OCI-LY1 (cell line): ENCODE data around the gene SLC38A2.

Source experiments
- H2AFZ ChIP-seq: fragments of 200-600 bp; sonication (generic), shearing (Covaris generic); 2 replicates; pipeline ENCODE4 v1.6.0; 2014; ENCODE audit warnings: antibody characterized with exemption, mild to moderate bottlenecking, low read length
- H3F3A ChIP-seq: fragments of 200-600 bp; sonication (generic), shearing (Covaris generic); 2 replicates; pipeline ENCODE4 v1.6.0; 2014; ENCODE audit warnings: mild to moderate bottlenecking, antibody characterized with exemption, low read length, moderate library complexity; ENCODE audit not compliant: insufficient read depth
- H3K27ac ChIP-seq: fragments of 200-600 bp; sonication (generic); 2 replicates; pipeline ENCODE4 v1.5.1; 2014; ENCODE audit warnings: low read length, mixed run types, mild to moderate bottlenecking, low read depth; ENCODE audit not compliant: poor library complexity, severe bottlenecking
- H3K27me3 ChIP-seq: fragments of 200-600 bp; sonication (generic); 2 replicates; pipeline ENCODE4 v1.6.0; 2014; ENCODE audit warnings: antibody characterized with exemption, mild to moderate bottlenecking, low read length, moderate library complexity; ENCODE audit not compliant: insufficient read depth
- H3K36me3 ChIP-seq: fragments of 200-600 bp; sonication (generic); 2 replicates; pipeline ENCODE4 v1.6.1; 2014; ENCODE audit warnings: mild to moderate bottlenecking, antibody characterized with exemption, low read length, moderate library complexity, mixed read lengths; ENCODE audit not compliant: insufficient read depth
- H3K4me1 ChIP-seq: fragments of 200-600 bp; sonication (generic); 2 replicates; pipeline ENCODE4 v1.5.1; 2014; ENCODE audit warnings: mild to moderate bottlenecking, low read length, moderate library complexity; ENCODE audit not compliant: insufficient read depth, severe bottlenecking
- H3K4me2 ChIP-seq: fragments of 200-600 bp; sonication (generic), shearing (Covaris generic); 2 replicates; pipeline ENCODE4 v1.6.1; 2014; ENCODE audit warnings: low read length
- H3K4me3 ChIP-seq: fragments of 200-600 bp; sonication (generic); 2 replicates; pipeline ENCODE4 v1.5.1; 2014; ENCODE audit warnings: low read length, low read depth, mild to moderate bottlenecking, mixed read lengths; ENCODE audit not compliant: poor library complexity, severe bottlenecking
- H3K79me2 ChIP-seq: fragments of 200-600 bp; shearing (Covaris generic); 2 replicates; pipeline ENCODE4 v1.6.1; 2016; ENCODE audit warnings: mixed run types, low read length, mixed read lengths; ENCODE audit not compliant: insufficient read depth
- H3K9ac ChIP-seq: fragments of 200-600 bp; sonication (generic), shearing (Covaris generic); 2 replicates; pipeline ENCODE4 v1.6.1; 2014; ENCODE audit warnings: mild to moderate bottlenecking, low read length, mixed read lengths
- H3K9me2 ChIP-seq: fragments of 200-600 bp; sonication (generic), shearing (Covaris generic); 2 replicates; pipeline ENCODE4 v1.6.1; 2014; ENCODE audit warnings: low read depth, mild to moderate bottlenecking, low read length, mixed read lengths
- H3K9me3 ChIP-seq: fragments of 200-600 bp; shearing (Covaris generic); 2 replicates; pipeline ENCODE4 v1.6.1; 2014; ENCODE audit warnings: low read length, mixed read lengths
- H4K20me1 ChIP-seq: fragments of 200-600 bp; sonication (generic), shearing (Covaris generic); 2 replicates; pipeline ENCODE4 v1.6.0; 2016; ENCODE audit warnings: mild to moderate bottlenecking, low read length; ENCODE audit not compliant: insufficient read depth
- CTCF ChIP-seq: fragments of 200-600 bp; sonication (generic), shearing (Covaris generic); IDR thresholded peaks from 2 replicates; pipeline ENCODE4 v1.5.1; 2017; ENCODE audit warnings: mild to moderate bottlenecking, antibody characterized with exemption, low read length, moderate library complexity, mixed read lengths
- EZH2 ChIP-seq: fragments of 200-600 bp; sonication (generic), shearing (Covaris generic); IDR thresholded peaks from 2 replicates; pipeline ENCODE4 v1.8.0; 2017; ENCODE audit warnings: borderline replicate concordance, mixed run types, mild to moderate bottlenecking, antibody characterized with exemption, low read length, moderate library complexity, mixed read lengths

Gene SLC38A2

GRCh38 chr12:46404733-46405132 lies 32.2 kb upstream of the SLC38A2 start:
- no peak overlapping the region for H3K4me2 ChIP-seq
- no peak overlapping the region for H3K27ac ChIP-seq
- no peaks in the 10 kb centered on the region for H3K79me2 ChIP-seq
- H3K4me3 ChIP-seq = no peak overlapping the region
- TF ChIP-seq EZH2 (no peak), CTCF (no peak)
- no peaks in the 10 kb centered on the region for H4K20me1 ChIP-seq
- H3K27me3 ChIP-seq = no peaks in the 10 kb centered on the region
- no peaks in the 10 kb centered on the region for H3K9me2 ChIP-seq
- H3F3A ChIP-seq = no peaks in the 10 kb centered on the region
- H3K9ac ChIP-seq = no peak overlapping the region
- no peaks in the 10 kb centered on the region for H3K36me3 ChIP-seq
- H3K4me1 ChIP-seq = no peaks in the 10 kb centered on the region
- H3K9me3 ChIP-seq = no peaks in the 10 kb centered on the region
- H2AFZ ChIP-seq = no peak overlapping the region

- Histone ChIP-seq H3K4me1 (no peaks in the 10 kb centered on the region), H3K27me3 (no peaks in the 10 kb centered on the region), H3K79me2 (no peaks in the 10 kb centered on the region), H4K20me1 (no peaks in the 10 kb centered on the region), H3K9me2 (no peaks in the 10 kb centered on the region), H2AFZ (no peak overlapping the region), H3K4me3 (no peak overlapping the region), H3K9me3 (no peaks in the 10 kb centered on the region), H3K27ac (no peak overlapping the region), H3K9ac (no peak overlapping the region), H3F3A (no peaks in the 10 kb centered on the region), H3K36me3 (no peaks in the 10 kb centered on the region), H3K4me2 (no peak overlapping the region)
- TF ChIP-seq CTCF (no peak), EZH2 (no peak)
These were observed 31.7 kb upstream of the SLC38A2 start for GRCh38 chr12:46404225-46404631.

- H3K36me3 ChIP-seq = no peaks in the 10 kb centered on the region
- no peak overlapping the region for H3K27ac ChIP-seq
- no peak overlapping the region for H3K4me3 ChIP-seq
- no peaks in the 10 kb centered on the region for H3K9me2 ChIP-seq
- no peaks in the 10 kb centered on the region for H3F3A ChIP-seq
- H3K9ac ChIP-seq = no peak overlapping the region
- no peak overlapping the region for H2AFZ ChIP-seq
- no peaks in the 10 kb centered on the region for H4K20me1 ChIP-seq
- H3K27me3 ChIP-seq = no peaks in the 10 kb centered on the region
- H3K4me2 ChIP-seq = no peak overlapping the region
- H3K4me1 ChIP-seq = no peaks in the 10 kb centered on the region
- no peaks in the 10 kb centered on the region for H3K79me2 ChIP-seq
- no peak for TF ChIP-seq CTCF
- no peak for TF ChIP-seq EZH2
- H3K9me3 ChIP-seq = no peaks in the 10 kb centered on the region
These were observed 31.1 kb upstream of the SLC38A2 start for GRCh38 chr12:46403719-46404070.
